Measurements from ENCODE around the gene NUDT5.
"Not testable (repeated sequence)": the region's sequence is repeated elsewhere in the genome, so short reads cannot be mapped to it uniquely, and the experiment has no call there.

NUDT5 gene

DNA sequence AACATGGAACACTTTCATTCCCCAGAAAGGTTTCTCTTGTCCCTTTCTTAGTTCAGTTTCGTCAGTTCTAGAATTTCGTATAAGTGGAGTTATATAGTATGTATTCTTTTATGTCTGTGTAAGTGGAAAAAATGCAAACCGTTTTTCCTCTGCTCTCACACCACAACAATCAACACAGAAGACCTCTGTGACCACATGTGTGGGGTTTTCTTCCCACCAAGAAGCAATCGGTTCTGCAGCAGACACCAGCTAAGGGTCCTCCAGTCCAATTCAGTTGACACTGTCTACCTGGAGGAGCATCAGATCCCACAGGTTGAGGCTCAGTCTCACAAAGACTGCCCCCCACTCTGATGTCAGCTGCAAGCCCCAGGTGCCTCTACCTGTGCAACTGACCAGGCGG, 6.5 kb upstream of the NUDT5 start:
- no peak for DNase-seq

- no peak for DNase-seq
Observed at GRCh38 chr10:12201543-12201942, 5.9 kb upstream of the NUDT5 start.

DNA sequence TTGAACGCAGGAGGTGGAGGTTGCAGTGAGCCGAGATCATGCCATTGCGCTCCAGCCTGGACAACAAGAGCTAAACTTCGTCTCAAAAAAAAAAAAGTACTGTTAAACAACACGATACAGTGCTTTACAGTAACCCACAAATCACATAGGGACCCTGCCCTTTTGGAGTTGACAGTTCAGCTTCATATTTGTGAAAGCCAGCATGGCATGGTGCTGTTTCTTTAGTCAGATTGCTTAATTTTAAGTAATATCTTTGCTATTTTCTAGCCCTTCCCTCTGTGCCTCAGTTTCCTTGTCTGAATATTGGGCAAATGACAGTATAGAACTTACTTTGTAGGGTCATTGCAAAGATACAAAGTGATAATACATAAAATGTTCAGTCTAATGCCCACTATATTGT, 5.2 kb upstream of the NUDT5 start:
- no peak for DNase-seq

- DNase-seq = no peak
Observed at GRCh38 chr10:12198156-12198555, 2.5 kb upstream of the NUDT5 start.

DNA sequence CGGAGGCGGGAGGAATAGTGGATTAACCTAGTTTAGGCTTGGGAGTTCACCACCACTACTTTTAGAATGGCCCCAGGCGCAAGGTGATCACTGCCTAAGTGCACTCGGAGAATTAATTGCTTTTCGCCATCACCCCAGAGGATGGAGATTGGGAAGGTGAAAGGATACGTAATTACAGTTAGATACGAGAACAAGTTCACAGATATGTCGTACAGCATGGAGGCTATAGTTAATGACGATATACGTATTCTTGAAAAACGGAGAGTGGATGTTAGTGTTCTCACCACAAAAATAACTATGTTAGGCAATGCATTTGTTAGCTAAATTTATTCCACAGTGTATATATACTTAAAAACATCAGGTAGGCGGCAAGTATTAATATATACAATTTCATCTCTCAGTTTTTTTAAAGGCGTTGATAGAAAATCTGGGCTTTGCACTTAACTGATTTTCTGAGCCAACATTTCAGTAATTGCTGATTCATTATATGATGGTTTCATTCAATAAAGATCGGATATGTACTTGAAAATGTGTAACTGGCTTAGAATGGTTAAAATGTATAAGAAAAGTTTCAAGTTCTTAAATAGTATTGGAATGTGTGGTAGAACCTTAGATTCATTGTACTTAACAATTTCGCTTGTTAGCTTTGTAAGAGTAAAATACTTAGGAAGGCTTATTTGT, 980 bp upstream of the NUDT5 start:
- DNase-seq = no peak

DNA sequence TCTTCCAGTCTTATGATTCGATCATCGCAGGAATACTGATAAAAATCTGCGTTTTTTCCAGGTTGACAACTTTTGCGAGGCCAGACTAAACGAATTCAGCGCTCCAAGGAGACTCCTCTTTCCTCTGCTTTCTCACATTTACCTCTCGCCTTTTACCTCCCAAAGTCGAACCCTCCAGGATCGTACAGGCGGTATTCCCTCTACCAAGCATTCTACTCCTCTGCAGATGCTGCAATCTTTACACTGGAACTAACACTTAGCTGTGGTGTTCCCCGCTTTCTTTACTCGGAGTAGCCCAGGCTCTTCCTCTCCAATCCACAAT, 449 bp downstream of the NUDT5 start:
- DNase-seq = no peak

DNA sequence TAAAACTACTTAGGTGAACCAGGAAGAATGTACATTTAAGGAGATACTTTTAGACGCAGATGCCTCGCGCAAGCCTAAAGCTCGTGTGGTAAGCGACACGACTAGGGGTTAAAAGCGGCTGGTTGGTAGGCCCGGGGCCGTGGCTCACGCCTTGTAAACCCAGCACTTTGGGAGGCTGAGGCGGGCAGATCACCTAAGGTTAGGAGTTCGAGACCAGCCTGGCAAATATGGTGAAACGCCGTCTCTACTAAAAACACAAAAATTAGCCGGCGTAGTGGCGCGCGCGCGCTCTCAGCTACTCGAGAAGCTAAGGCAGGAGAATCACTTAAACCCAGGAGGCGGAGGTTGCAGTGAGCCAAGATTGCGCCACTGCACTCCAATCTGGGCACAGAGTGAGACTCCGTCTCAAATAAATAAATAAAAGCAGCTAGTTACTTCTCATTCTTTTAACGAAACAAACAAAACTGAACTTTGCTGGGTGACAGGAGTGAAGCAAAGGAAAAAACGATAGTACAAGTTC, 879 bp downstream of the NUDT5 start:
- no peak for DNase-seq

DNA sequence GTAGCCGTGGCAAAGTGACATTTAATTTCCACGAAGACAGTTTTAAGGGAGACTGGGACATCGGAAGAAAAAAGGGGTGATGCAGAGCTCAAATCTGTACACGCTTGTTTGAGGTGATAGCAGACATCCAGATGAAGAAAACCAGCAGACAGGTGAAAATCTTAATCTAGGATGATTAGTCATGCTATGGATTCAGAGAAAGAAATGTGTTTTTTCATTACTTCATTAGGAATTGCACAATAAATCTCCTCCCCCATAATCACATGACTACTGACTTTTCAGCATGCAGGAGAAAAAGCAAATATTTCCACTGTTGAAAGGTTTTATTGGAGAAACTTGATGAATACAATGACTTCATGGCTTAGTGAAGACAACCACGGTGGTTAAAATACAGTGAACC, 2.5 kb downstream of the NUDT5 start:
- DNase-seq = no peak

- no peak for DNase-seq
Observed at GRCh38 chr10:12191715-12192114, 4.0 kb downstream of the NUDT5 start.

DNA sequence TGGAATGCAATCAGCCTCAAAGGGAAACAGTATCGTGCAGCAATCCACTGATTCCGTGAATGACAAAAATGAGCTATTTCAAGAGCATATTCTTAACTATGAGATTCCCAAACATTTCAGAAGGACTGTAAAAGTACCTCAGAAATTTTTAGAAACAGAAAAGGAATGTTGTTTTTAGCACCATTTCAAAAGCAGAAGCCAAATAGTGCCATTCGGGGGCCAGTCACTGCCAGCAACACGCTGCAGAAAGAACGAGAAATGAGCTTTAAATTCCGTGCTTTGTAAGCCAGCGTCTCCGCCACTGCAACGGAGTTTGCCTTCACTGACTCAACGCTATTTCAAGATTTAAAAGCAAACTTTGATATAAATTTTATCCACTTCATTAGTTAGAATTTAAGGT, 6.3 kb downstream of the NUDT5 start:
- DNase-seq = no peak

GRCh38 chr10:12188656-12189055, 7.0 kb downstream of the NUDT5 start:
- DNase-seq = no peak

GRCh38 chr10:12187321-12187905, 8.3 kb downstream of the NUDT5 start:
- no peak for DNase-seq

- DNase-seq = no peak
Observed at GRCh38 chr10:12186323-12186722, 9.4 kb downstream of the NUDT5 start.

DNA sequence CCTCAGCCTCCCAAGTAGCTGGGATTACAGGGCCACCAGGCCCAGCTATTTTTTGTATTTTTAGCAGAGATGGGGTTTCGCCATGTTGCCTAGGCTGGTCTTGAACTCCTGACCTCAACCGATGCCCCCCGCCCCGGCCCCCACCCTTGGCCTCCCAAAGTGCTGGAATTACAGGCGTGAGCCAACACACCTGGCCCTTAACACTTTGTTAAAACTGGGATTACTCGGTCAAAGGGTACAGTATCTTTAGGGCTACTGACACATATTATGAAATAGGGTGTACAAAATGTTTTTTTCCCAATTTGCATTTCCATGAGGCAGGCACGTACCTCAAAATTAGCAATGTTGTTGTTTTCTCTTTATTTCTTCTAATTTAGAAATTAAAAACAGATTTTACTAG, 11.5 kb downstream of the NUDT5 start:
- DNase-seq = no peak

- no peak for DNase-seq
Observed at GRCh38 chr10:12181065-12181775, 14.5 kb downstream of the NUDT5 start.

DNA sequence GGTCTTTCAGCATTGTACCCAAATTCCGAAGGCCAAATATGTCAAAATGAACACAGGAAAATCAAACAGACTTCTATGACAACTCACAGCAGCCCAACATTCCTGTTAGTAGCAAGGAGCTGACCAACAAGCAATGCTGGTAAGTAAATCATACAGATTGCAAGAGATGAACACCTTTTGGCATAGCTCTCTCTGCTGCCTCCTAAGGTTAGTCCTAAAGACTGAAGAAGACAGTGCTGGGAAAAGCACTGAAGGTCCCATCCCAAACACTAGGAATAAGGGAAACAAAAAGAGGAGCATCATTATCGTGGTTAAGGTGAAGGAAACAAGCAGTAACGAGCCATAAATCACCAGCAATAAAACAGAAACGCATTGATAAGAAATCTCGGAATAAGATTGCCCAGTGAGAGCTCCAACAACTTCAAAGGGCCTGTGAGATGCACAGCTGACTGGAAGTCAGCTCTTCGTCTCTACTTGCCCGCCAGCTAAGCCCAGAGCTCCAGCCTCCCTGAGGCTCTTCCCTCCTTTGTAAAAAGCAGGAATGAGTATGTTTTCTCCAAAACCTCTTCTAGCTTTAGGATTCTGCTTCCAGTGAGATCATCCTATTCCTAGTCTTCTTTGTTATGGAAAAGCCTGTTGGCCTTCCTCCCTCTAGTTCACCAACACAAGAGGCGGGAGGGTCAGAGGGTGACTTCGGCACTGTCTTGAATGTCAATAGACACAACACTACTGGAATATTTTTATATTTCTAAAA, 15.3 kb downstream of the NUDT5 start:
- DNase-seq = no peak

DNA sequence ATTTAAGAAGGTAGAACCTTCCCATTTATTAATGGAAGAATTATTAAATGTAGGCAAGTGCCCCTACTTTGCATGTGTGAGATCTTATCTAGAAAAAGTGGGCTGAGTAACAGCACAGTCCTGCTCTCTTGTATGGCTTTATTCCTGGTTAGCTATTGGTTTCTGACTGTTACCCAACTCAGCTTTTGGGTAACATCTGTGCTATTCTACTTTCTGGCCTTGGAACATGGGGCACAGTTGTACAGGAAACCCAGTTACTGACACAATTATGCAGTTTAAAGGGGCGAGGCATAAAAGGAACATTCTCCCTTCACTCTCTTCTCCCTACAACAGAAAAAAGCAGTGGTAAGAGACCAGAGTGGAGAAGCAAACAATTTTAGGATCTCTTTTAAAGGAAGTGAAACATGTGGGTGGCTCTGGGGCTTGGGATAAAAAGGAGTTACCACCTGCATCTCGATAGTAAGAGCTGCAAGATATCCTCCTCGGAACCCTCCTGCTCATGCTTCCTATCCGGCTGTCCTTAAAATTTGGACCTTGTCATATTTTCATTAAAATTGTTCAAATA, 16.0 kb downstream of the NUDT5 start:
- no peak for DNase-seq

GRCh38 chr10:12177642-12178041, 18.0 kb downstream of the NUDT5 start:
- DNase-seq = no peak

- DNase-seq = not testable (repeated sequence)
Observed at GRCh38 chr10:12171512-12171911, 24.2 kb downstream of the NUDT5 start.

DNA sequence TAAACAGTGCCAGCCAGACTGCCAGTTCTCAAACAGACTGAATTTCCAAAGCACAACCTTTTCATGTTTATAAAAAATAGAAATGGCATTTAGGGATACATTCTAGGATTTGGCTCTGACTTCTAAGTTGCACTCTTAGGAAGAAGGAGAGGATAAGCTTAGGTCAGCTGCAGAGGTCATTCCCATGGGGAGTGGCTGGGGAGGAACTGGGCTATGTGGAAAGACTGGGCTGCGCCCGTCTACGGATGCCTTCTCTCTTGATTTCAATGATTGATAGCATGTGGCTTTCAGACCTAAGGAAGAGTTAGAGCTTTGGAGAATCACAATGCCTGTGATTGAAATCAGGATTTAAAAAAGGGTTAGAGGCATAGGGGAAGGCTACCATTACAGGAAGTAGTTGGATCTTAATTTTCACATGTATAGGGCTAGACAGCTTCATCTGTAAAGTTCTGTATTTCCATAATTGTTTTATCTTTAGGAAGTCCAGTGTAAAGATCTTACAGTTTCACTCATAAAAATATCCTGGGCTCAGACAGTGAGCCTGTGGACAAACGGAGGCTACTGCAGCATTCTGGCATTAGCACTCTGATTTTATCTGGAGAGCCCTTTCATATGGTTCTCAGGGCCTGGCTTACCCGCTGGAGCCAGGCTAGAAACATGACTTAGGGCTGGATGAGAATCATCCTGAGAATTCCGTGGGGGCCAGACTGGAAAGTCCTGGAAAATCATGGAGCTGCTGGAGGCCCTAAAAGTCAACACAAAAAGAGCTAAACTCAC, 29.5 kb downstream of the NUDT5 start:
- DNase-seq = no peak

GRCh38 chr10:12165036-12165435, 30.7 kb downstream of the NUDT5 start:
- no peak for DNase-seq

GRCh38 chr10:12164085-12164484, 31.6 kb downstream of the NUDT5 start:
- DNase-seq = no peak

DNA sequence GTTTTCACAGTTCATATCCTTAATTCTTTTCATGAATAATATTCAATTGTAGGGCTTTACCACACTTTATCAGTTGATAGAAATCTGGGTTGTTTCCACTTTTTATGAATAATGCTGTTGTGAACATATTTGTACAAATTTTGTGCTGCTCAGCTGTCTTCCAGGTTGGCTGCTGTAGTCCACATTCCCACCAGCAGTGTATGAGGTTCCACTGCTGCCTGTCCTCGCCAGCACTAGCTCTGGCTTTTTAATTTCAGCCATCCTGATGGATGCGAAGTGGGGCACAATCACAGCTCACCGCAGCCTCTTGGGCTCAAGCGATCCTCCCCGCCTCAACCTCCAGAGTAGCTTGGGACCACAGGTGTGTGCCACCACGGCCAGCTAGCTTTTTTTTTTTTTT, 32.8 kb downstream of the NUDT5 start:
- DNase-seq = no peak
